HUES48 (cell line): ENCODE measurements around the gene CCDC63.

ENCODE experiments used
- H3K27ac ChIP-seq: one replicate; pipeline ENCODE4 v1.7.0; 2013; ENCODE audit warnings: low read depth, low read length, inconsistent platforms
- H3K27me3 ChIP-seq: 2 replicates; pipeline ENCODE4 v1.6.1; 2013; ENCODE audit warnings: mild to moderate bottlenecking, low read length; ENCODE audit not compliant: control insufficient read depth, insufficient read depth
- H3K36me3 ChIP-seq: 2 replicates; pipeline ENCODE4 v1.6.1; 2013; ENCODE audit warnings: low read length; ENCODE audit not compliant: control insufficient read depth, insufficient read depth
- H3K4me1 ChIP-seq: 2 replicates; pipeline ENCODE4 v1.6.1; 2013; ENCODE audit warnings: mild to moderate bottlenecking, low read length; ENCODE audit not compliant: control insufficient read depth, insufficient read depth
- H3K4me3 ChIP-seq: 2 replicates; pipeline ENCODE4 v1.5.1; 2013; ENCODE audit warnings: mild to moderate bottlenecking, low read depth, low read length
- H3K9ac ChIP-seq: 2 replicates; pipeline ENCODE4 v1.6.1; 2013; ENCODE audit warnings: mild to moderate bottlenecking, low read depth, low read length, moderate library complexity
- H3K9me3 ChIP-seq: 2 replicates; pipeline ENCODE4 v1.6.1; 2013; ENCODE audit warnings: low read length; ENCODE audit not compliant: control insufficient read depth, insufficient read depth

The CCDC63 gene

DNA sequence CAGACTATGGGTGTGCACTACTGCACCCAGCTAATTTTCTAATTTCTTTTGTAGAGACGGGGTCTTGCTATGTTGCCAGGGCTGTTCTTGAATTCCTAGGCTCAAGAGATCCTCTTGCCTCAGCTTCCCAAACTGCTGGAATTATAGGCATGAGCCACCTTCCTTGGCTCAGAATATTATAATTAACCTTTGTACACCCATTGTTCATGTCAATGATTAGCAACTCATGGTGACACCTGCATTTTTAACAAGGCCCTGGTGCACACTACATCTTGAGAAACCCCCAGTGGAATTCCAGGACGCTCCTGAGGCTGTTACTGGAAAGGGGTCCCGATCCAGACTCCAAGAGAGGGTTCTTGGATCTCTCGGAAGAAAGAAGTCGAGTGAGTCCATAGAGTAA, 28.3 kb upstream of the CCDC63 start:
- H3K9me3 ChIP-seq: no peaks in the 10 kb centered on the region
- H3K27me3 ChIP-seq: peaks cover 30% of the 10 kb centered on the region
- H3K27ac ChIP-seq: no peak overlapping the region
- H3K4me3 ChIP-seq: no peak overlapping the region
- no peaks in the 10 kb centered on the region for H3K36me3 ChIP-seq
- H3K9ac ChIP-seq: no peak overlapping the region
- H3K4me1 ChIP-seq: peaks cover 13% of the 10 kb centered on the region

DNA sequence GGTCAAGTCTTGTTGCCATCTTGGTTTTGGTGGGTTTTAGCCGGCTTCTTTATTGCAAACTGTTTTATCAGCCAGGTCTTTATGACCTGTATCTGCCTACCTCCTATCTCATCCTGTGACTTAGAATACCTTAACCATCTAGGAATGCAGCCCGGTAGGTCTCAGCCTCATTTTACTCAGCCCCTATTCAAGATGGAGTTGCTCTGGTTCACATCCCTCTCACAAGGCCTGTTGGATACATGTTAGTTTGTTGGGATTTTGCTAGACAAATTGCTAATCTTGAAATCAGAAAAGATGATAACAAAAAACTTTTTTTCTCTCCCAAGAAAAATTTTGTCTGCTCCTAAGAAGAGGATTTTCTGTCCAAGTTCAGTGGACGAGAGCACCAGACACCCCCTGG, 27.6 kb upstream of the CCDC63 start:
- Histone ChIP-seq H3K4me3 (no peak overlapping the region), H3K36me3 (no peaks in the 10 kb centered on the region), H3K4me1 (peaks cover 13% of the 10 kb centered on the region), H3K9me3 (no peaks in the 10 kb centered on the region), H3K27ac (no peak overlapping the region), H3K27me3 (peaks cover 23% of the 10 kb centered on the region), H3K9ac (no peak overlapping the region)

DNA sequence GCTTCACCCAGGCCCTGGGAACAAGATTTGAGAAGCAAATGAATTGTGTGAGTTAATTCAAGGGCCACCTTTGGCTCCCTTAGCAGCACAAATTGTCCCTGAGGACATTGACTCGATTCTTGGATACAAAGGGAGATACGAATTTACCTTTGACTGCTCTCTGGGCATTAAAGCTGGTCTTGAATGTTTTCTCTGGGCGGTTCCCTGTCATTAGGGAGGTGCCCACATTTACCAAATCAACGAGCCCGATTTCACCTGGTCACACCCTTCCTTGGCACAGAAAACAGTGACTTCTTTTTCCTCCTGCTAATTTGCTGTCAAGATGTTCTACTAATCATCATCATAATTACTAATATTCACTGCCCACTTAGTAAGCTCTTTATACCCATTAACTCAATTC, 27.1 kb upstream of the CCDC63 start:
- Histone ChIP-seq H3K9me3 (no peaks in the 10 kb centered on the region), H3K36me3 (no peaks in the 10 kb centered on the region), H3K4me1 (peaks cover 13% of the 10 kb centered on the region), H3K27ac (no peak overlapping the region), H3K4me3 (no peak overlapping the region), H3K9ac (no peak overlapping the region), H3K27me3 (peaks cover 19% of the 10 kb centered on the region)

DNA sequence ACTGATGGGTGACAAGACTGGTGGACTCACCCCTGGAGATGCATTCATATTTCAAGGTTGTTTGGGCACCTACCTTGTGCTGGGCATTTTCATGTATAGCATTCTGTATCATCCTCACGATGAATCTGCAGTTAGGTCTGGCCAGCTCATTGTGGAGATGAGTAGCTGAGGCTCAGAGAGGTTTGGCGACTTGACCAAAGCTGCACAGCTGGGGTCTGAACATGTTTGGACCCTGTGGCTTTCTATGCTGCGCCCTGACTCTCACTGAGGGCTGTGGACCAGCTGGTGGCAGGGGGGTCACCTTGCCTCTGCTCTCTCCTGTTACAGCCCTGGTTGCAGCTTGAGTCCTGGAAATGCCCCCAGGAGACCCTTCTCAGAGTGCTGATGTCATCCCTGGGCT, 24.9 kb upstream of the CCDC63 start:
- no peaks in the 10 kb centered on the region for H3K9me3 ChIP-seq
- no peak overlapping the region for H3K9ac ChIP-seq
- H3K27ac ChIP-seq: no peak overlapping the region
- H3K4me3 ChIP-seq: no peak overlapping the region
- H3K4me1 ChIP-seq: no peaks in the 10 kb centered on the region
- no peaks in the 10 kb centered on the region; the same call in 1 of the 2 replicates for H3K27me3 ChIP-seq
- no peaks in the 10 kb centered on the region for H3K36me3 ChIP-seq

DNA sequence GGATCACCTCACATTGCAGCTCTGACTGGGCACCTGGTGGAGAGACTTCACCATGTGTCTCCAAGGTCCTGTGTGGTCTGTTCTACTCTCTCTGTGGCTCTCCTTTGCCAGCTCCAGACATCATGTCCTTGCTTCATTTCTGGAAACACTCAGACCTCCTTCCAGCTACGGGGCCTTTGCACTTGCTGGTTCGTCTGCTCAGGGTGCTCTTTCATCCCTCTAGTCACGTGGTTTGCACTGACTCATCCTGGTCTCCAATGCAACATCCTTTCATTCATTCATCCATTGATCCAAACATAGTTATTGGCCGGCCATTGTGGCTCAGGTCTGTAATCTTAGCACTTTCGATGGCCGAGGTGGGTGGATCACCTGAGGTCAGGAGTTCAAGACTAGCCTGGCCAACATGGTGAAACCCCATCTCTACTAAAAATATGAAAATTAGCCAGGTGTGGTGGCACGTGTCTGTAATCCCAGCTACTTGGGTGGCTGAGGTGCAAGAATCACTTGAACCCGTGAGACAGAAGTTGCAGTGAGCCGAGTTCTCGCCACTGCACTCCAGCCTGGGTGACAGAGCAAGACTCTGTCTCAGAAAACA, 23.9 kb upstream of the CCDC63 start:
- no peak overlapping the region for H3K27ac ChIP-seq
- no peak overlapping the region for H3K4me3 ChIP-seq
- no peaks in the 10 kb centered on the region for H3K9me3 ChIP-seq
- no peak overlapping the region for H3K9ac ChIP-seq
- no peaks in the 10 kb centered on the region; the same call in 1 of the 2 replicates for H3K27me3 ChIP-seq
- H3K4me1 ChIP-seq: no peaks in the 10 kb centered on the region
- no peaks in the 10 kb centered on the region for H3K36me3 ChIP-seq

DNA sequence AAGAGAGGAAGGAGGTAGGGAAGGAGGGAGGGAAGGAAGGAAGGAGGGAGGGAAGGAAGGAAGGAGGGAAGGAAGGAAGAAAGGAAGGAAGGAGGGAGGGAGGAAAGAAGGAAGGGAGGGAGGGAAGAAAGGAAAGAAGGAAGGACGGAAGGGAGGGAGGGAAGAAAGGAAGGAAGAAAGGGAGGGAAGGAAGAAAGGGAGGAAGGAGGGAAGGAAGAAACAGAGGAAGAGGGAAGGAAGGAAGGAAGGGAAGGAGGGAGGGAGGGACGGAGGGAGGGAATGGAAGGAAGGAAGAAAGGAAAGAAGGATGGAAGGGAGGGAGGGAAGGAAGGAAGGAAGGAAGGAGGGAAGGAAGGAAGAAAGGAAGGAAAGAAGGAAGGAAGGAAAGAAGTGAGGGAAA, 22.4 kb upstream of the CCDC63 start:
- H3K9me3 ChIP-seq: no peaks in the 10 kb centered on the region
- no peak overlapping the region for H3K9ac ChIP-seq
- no peaks in the 10 kb centered on the region for H3K36me3 ChIP-seq
- no peaks in the 10 kb centered on the region; the same call in 1 of the 2 replicates for H3K27me3 ChIP-seq
- no peaks in the 10 kb centered on the region for H3K4me1 ChIP-seq
- H3K4me3 ChIP-seq: no peak overlapping the region
- no peak overlapping the region for H3K27ac ChIP-seq

DNA sequence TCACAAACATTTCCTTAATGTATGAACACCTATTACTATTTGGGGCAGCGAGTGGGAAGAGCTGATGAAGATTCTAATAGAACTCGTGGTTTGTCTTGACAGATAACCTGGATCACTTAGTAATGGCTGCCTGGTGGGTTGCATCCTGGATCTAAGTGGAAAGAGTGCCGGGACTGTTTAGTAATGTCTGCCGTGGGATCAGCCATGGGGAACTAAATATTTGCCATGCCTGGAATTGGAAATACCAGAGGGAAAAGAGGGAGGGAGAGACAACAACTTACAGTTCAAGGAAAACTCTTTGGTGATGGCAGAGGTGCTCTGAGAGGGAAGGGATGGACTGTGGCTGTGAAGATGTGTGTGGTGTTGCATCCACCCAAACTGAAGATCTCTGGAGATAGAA, 21.3 kb upstream of the CCDC63 start:
- Histone ChIP-seq H3K27me3 (no peaks in the 10 kb centered on the region; the same call in 1 of the 2 replicates), H3K27ac (no peak overlapping the region), H3K4me3 (no peak overlapping the region), H3K9ac (no peak overlapping the region), H3K4me1 (no peaks in the 10 kb centered on the region), H3K36me3 (no peaks in the 10 kb centered on the region), H3K9me3 (no peaks in the 10 kb centered on the region)

DNA sequence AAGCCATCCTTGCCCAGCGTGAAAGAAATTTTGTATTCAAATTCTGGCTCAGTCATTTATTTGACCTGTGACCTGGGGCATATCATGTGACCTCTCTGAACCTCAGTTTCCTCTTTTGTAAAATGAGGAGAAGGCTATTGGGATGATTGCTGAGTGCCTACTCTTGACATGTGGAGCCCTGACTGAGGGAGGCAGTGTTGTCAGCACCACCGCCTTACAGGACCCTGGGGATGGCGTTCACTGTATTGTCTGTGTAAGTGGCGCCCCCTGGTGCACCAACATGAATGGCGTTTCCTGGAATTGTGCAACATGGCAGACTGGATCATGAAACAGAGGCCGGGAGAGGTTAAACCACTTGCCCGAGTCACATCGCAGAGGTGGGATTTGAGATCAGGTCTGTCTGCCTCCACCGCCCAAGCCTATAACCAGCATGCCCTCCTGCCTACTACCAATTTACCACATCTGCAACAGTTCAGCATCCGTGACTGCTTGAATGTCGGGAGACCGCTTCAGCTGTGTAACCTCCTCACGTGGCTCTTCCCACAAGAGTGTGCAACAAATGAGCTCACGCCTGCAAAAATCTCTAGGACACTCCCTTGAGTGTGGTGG, 20.1 kb upstream of the CCDC63 start:
- Histone ChIP-seq H3K4me3 (no peak overlapping the region), H3K9me3 (no peaks in the 10 kb centered on the region), H3K4me1 (no peaks in the 10 kb centered on the region), H3K27me3 (no peaks in the 10 kb centered on the region; the same call in 1 of the 2 replicates), H3K9ac (no peak overlapping the region), H3K36me3 (no peaks in the 10 kb centered on the region), H3K27ac (no peak overlapping the region)

DNA sequence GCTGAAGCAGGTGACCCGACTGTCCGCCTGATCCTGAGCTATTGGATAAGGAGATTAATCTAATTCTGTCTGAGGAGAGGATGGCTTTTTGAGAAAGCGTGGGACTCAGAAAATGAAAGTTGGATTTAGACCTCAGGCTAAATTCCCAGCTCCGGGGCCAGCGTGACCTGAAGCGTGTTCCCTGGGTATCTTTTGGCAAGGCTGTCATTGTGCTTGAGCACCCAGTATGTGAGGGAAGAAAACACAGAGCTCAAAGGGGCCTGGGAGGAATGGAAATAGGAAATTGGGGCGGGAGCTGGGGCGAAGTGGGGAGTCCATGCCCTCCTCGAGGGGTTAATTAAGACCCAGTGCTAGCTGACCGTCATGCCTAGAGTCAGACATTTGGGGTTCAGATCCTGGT, 17.5 kb upstream of the CCDC63 start:
- Histone ChIP-seq H3K4me1 (no peaks in the 10 kb centered on the region), H3K9me3 (no peaks in the 10 kb centered on the region), H3K27ac (no peak overlapping the region), H3K36me3 (no peaks in the 10 kb centered on the region), H3K9ac (no peak overlapping the region), H3K4me3 (no peak overlapping the region), H3K27me3 (no peaks in the 10 kb centered on the region; the same call in 1 of the 2 replicates)

DNA sequence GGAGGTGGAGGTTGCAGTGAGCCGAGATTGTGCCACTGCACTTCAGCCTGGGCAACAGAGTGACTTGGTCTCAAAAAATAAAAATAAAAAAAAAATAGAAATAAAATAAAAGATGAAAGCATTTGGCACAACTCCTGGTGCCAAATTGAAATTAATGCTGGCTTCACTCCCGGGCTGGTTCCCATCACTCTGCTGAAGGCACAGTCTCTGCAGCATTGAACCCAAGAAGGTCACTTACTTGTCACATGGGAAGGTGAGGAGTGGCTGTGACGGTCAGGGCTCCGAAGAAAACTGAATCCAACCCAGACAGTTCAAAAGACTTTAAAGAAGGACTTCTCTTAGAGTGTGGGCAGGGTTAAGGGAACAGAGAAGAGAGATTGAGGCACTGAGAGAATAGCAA, 10.5 kb upstream of the CCDC63 start:
- H3K36me3 ChIP-seq: no peaks in the 10 kb centered on the region
- no peaks in the 10 kb centered on the region for H3K9me3 ChIP-seq
- H3K4me3 ChIP-seq: no peak overlapping the region
- no peaks in the 10 kb centered on the region for H3K4me1 ChIP-seq
- H3K9ac ChIP-seq: no peak overlapping the region
- no peak overlapping the region for H3K27ac ChIP-seq
- H3K27me3 ChIP-seq: no peaks in the 10 kb centered on the region

DNA sequence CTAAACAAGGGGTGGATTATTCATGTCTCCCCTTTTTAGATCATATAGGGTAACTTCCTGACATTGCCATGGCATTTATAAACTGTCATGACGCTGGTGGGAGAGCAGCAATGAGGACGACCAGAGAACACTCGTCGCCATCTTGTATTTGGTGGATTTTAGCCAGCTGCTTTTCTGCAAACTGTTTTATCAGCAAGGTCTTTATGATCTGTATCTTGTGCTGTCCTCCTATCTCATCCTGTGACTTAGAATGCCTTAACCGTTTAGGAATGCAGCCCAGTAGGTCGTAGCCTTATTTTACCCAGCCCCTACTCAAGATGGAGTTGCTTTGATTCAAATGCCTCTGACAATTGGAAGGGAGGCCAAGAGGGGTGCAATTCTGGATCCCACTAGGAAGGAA, 5.8 kb upstream of the CCDC63 start:
- H3K4me3 ChIP-seq: no peak overlapping the region
- no peaks in the 10 kb centered on the region for H3K9me3 ChIP-seq
- no peak overlapping the region for H3K9ac ChIP-seq
- no peaks in the 10 kb centered on the region for H3K36me3 ChIP-seq
- H3K27ac ChIP-seq: no peak overlapping the region
- peaks cover 2% of the 10 kb centered on the region; the same call in 1 of the 2 replicates for H3K27me3 ChIP-seq
- H3K4me1 ChIP-seq: no peaks in the 10 kb centered on the region
